Measurements from ENCODE around the gene ROBO2.

DNA sequence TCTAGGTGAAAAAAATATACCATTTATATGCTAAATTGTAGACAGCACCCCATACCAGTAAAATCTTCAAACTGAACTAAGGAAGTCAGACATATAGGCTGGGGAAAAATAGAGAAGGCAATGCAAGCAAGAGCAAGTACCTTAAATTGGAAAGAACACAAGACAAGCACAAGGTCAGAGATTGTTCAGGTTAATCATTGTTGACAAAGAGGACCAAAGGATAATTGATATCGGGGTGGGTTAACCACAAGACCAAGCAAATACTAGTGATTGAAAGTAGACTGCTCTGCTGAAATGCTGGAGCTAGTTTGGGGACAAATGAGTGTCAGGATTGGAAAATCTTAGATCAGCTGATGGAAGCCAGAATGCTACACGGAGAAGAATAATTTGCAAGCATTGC is 499.8 kb downstream of the ROBO2 start:
- TF ChIP-seq, protein P1, sequence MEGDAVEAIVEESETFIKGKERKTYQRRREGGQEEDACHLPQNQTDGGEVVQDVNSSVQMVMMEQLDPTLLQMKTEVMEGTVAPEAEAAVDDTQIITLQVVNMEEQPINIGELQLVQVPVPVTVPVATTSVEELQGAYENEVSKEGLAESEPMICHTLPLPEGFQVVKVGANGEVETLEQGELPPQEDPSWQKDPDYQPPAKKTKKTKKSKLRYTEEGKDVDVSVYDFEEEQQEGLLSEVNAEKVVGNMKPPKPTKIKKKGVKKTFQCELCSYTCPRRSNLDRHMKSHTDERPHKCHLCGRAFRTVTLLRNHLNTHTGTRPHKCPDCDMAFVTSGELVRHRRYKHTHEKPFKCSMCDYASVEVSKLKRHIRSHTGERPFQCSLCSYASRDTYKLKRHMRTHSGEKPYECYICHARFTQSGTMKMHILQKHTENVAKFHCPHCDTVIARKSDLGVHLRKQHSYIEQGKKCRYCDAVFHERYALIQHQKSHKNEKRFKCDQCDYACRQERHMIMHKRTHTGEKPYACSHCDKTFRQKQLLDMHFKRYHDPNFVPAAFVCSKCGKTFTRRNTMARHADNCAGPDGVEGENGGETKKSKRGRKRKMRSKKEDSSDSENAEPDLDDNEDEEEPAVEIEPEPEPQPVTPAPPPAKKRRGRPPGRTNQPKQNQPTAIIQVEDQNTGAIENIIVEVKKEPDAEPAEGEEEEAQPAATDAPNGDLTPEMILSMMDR (conservative IDR thresholded peaks at IDR 0.05; ENCODE audit: low read depth in 2 of 2), result no peak
- no peak for TF ChIP-seq CREB1 (CRISPR knock-in tag; IDR thresholded peaks at IDR 0.05; ENCODE audit: low read depth)
- no peak for TF ChIP-seq EZH2 (IDR thresholded peaks at IDR 0.05; ENCODE audit: low read depth, unreplicated experiment)
- TF ChIP-seq REST (IDR thresholded peaks at IDR 0.05; ENCODE audit: unreplicated experiment), result no peak
- TF ChIP-seq POLR2AphosphoS5 (IDR thresholded peaks at IDR 0.05; ENCODE audit: low read depth), result no peak
- TF ChIP-seq ZNF331 (CRISPR knock-in tag; IDR thresholded peaks at IDR 0.05; ENCODE audit: low read depth), result no peak
- no peak for TF ChIP-seq ZNF114 (CRISPR knock-in tag; IDR thresholded peaks at IDR 0.05)
- no peak for TF ChIP-seq EZH2phosphoT487 (IDR thresholded peaks at IDR 0.05; ENCODE audit: unreplicated experiment)
- TF ChIP-seq JUNB (IDR thresholded peaks at IDR 0.05; ENCODE audit: unreplicated experiment), result no peak
- no peak for TF ChIP-seq STAT1 (IDR thresholded peaks at IDR 0.05; ENCODE audit: unreplicated experiment)
- TF ChIP-seq, protein P2, sequence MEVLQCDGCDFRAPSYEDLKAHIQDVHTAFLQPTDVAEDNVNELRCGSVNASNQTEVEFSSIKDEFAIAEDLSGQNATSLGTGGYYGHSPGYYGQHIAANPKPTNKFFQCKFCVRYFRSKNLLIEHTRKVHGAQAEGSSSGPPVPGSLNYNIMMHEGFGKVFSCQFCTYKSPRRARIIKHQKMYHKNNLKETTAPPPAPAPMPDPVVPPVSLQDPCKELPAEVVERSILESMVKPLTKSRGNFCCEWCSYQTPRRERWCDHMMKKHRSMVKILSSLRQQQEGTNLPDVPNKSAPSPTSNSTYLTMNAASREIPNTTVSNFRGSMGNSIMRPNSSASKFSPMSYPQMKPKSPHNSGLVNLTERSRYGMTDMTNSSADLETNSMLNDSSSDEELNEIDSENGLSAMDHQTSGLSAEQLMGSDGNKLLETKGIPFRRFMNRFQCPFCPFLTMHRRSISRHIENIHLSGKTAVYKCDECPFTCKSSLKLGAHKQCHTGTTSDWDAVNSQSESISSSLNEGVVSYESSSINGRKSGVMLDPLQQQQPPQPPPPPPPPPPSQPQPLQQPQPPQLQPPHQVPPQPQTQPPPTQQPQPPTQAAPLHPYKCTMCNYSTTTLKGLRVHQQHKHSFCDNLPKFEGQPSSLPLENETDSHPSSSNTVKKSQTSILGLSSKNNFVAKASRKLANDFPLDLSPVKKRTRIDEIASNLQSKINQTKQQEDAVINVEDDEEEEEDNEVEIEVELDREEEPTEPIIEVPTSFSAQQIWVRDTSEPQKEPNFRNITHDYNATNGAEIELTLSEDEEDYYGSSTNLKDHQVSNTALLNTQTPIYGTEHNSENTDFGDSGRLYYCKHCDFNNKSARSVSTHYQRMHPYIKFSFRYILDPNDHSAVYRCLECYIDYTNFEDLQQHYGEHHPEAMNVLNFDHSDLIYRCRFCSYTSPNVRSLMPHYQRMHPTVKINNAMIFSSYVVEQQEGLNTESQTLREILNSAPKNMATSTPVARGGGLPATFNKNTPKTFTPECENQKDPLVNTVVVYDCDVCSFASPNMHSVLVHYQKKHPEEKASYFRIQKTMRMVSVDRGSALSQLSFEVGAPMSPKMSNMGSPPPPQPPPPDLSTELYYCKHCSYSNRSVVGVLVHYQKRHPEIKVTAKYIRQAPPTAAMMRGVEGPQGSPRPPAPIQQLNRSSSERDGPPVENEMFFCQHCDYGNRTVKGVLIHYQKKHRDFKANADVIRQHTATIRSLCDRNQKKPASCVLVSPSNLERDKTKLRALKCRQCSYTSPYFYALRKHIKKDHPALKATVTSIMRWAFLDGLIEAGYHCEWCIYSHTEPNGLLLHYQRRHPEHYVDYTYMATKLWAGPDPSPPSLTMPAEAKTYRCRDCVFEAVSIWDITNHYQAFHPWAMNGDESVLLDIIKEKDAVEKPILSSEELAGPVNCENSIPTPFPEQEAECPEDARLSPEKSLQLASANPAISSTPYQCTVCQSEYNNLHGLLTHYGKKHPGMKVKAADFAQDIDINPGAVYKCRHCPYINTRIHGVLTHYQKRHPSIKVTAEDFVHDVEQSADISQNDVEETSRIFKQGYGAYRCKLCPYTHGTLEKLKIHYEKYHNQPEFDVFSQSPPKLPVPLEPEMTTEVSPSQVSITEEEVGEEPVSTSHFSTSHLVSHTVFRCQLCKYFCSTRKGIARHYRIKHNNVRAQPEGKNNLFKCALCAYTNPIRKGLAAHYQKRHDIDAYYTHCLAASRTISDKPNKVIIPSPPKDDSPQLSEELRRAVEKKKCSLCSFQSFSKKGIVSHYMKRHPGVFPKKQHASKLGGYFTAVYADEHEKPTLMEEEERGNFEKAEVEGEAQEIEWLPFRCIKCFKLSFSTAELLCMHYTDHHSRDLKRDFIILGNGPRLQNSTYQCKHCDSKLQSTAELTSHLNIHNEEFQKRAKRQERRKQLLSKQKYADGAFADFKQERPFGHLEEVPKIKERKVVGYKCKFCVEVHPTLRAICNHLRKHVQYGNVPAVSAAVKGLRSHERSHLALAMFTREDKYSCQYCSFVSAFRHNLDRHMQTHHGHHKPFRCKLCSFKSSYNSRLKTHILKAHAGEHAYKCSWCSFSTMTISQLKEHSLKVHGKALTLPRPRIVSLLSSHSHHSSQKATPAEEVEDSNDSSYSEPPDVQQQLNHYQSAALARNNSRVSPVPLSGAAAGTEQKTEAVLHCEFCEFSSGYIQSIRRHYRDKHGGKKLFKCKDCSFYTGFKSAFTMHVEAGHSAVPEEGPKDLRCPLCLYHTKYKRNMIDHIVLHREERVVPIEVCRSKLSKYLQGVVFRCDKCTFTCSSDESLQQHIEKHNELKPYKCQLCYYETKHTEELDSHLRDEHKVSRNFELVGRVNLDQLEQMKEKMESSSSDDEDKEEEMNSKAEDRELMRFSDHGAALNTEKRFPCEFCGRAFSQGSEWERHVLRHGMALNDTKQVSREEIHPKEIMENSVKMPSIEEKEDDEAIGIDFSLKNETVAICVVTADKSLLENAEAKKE (CRISPR knock-in tag; IDR thresholded peaks at IDR 0.05), result no peak
